Natural killer cell (primary cell): ENCODE results near the gene ZDHHC21. TPM values are rescaled to one million over a fixed set of nuclear protein-coding genes. Genes with fewer than 3 reads are reported as not detected.

Experiments
- ATAC-seq, 3 donors: fragments of 150-1000 bp in 2 of 3; fragments of 200-7000 bp in 1 of 3; cut with Tn5 transposase; 1 replicate in 1 of 3; 2 replicates in 2 of 3; pipeline ENCODE4 v1.10.0; 2021; ENCODE audit warnings: mild to moderate bottlenecking in 2 of 3, moderate library complexity in 2 of 3
- DNase-seq, 2 donors: peaks; one replicate each; pipeline versions ENCODE4 v3.0.0 to v3.0.0-alpha.2; 2013 to 2021; ENCODE audit warnings: mixed read lengths in 1 of 2
- H3K27ac ChIP-seq: one replicate; pipeline ENCODE4 v1.5.1; 2013; ENCODE audit warnings: mild to moderate bottlenecking, low read length
- H3K27me3 ChIP-seq: one replicate; pipeline ENCODE4 v1.6.1; 2013; ENCODE audit warnings: low read length; ENCODE audit not compliant: control insufficient read depth, insufficient read depth
- H3K36me3 ChIP-seq: one replicate; pipeline ENCODE4 v1.6.1; 2013; ENCODE audit warnings: low read length; ENCODE audit not compliant: control insufficient read depth, insufficient read depth
- H3K4me1 ChIP-seq: one replicate; pipeline ENCODE4 v1.6.1; 2013; ENCODE audit warnings: low read length; ENCODE audit not compliant: control insufficient read depth, insufficient read depth
- H3K4me3 ChIP-seq: one replicate; pipeline ENCODE4 v1.5.1; 2013; ENCODE audit warnings: low read length
- H3K9me3 ChIP-seq: one replicate; pipeline ENCODE4 v1.6.1; 2013; ENCODE audit warnings: low read length; ENCODE audit not compliant: control insufficient read depth, insufficient read depth
- H3K27ac Mint-ChIP-seq, 2 donors: one replicate each; pipeline ENCODE4 v1.8.0; 2022; ENCODE audit warnings: mild to moderate bottlenecking in 2 of 2, mixed read lengths in 2 of 2, moderate library complexity in 1 of 2
- H3K27me3 Mint-ChIP-seq, 2 donors: one replicate each; pipeline ENCODE4 v1.8.0; 2022; ENCODE audit warnings: low read depth in 2 of 2, mixed read lengths in 2 of 2
- H3K36me3 Mint-ChIP-seq: one replicate; pipeline ENCODE4 v1.8.0; 2022; ENCODE audit warnings: mixed read lengths
- H3K4me1 Mint-ChIP-seq, 2 donors: one replicate each; pipeline ENCODE4 v1.8.0; 2022; ENCODE audit warnings: mixed read lengths in 2 of 2
- H3K4me3 Mint-ChIP-seq: one replicate; pipeline ENCODE4 v1.8.0; 2022; ENCODE audit warnings: mild to moderate bottlenecking, moderate library complexity, mixed read lengths
- H3K9me3 Mint-ChIP-seq, 2 donors: one replicate each; pipeline ENCODE4 v1.8.0; 2022; ENCODE audit warnings: mixed read lengths in 2 of 2
- CTCF ChIP-seq: fragments of 200-600 bp; IDR thresholded peaks from one replicate; pipeline ENCODE4 v1.8.0; 2022; ENCODE audit warnings: antibody characterized with exemption
- WGBS: methylation state at CpG from one replicate; pipeline ENCODE4 v1.1.7; 2013; ENCODE audit warnings: missing lambda C conversion rate; ENCODE audit not compliant: insufficient coverage; 5-methylcytosine and 5-hydroxymethylcytosine counted together
- intact Hi-C: fragments of 100-400 bp; cut with micrococcal nuclease; formaldehyde crosslinking; loops from one replicate; pipeline ENCODE4 v1.14.2; 2022
- total RNA-seq, 4 donors: library from RNA; stranded (reverse); fragments of 120-200 nt in 1 of 4; gene quantifications; one replicate each; pipeline versions ENCODE4 v1.2.3 to v1.2.4, GENCODE V29; 2013 to 2022

ZDHHC21 gene
- total RNA-seq, 3 donors from 2014 or later (not counting 1 experiment from before 2014, with no cell fraction given), result 9.2 to 17.8 (median 12.9) TPM

- H3K27me3 ChIP-seq, result no peaks in the 10 kb centered on the region
- H3K36me3 ChIP-seq, result peaks cover 12% of the 10 kb centered on the region
- no peaks in the 10 kb centered on the region for H3K9me3 Mint-ChIP-seq
- no peaks in the 10 kb centered on the region for H3K9me3 ChIP-seq
- H3K4me3 Mint-ChIP-seq, result no peak overlapping the region
- no peak overlapping the region for H3K27ac ChIP-seq
- intact Hi-C loops, result no loop called here
- H3K27ac Mint-ChIP-seq, result no peak overlapping the region
- no peak overlapping the region for H3K4me3 ChIP-seq
- ATAC-seq (no peak), DNase-seq (peak in 1 of 2 donors; percentile 7)
- H3K4me1 Mint-ChIP-seq, result peaks cover 0 to 5% of the 10 kb centered on the region in 2 donors
- H3K36me3 Mint-ChIP-seq, result no peaks in the 10 kb centered on the region
- H3K4me1 ChIP-seq, result no peaks in the 10 kb centered on the region
- WGBS, result 79% methylated on average over 2 of the region's 3 CpGs
- no peaks in the 10 kb centered on the region for H3K27me3 Mint-ChIP-seq
- TF ChIP-seq CTCF, result peak; percentile 53
These were observed 31.7 kb downstream of the ZDHHC21 start for GRCh38 chr9:14661421-14662059.

DNA sequence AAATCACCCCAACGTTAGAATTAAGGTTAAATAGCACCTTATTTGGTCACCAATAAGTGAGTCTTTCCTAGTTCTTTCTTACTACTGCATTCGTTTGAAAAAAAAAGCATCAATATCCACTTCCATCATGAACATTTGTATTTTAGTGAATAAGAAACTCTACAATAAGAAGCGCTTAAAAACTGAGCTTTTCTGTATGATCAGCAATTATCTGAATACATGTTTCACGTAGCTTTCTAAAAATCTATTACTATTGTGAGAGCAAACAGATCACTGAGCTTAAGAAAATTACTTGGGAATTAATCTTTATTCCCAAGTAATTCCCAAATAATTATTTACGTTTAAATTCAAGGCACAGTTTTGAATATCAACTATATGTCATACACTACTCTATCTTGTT is 32.5 kb downstream of the ZDHHC21 start:
- Mint-ChIP-seq H3K27me3 (no peaks in the 10 kb centered on the region), H3K27ac (no peak overlapping the region), H3K4me1 (peaks cover 0 to 5% of the 10 kb centered on the region in 2 donors), H3K36me3 (no peaks in the 10 kb centered on the region), H3K4me3 (no peak overlapping the region), H3K9me3 (no peaks in the 10 kb centered on the region)
- Histone ChIP-seq H3K27me3 (no peaks in the 10 kb centered on the region), H3K27ac (no peak overlapping the region), H3K4me1 (no peaks in the 10 kb centered on the region), H3K9me3 (no peaks in the 10 kb centered on the region), H3K36me3 (peaks cover 12% of the 10 kb centered on the region), H3K4me3 (no peak overlapping the region)
- DNase-seq (no peak), ATAC-seq (no peak)
- 88% methylated on average over 1 of the region's 5 CpGs for WGBS
- no peak for TF ChIP-seq CTCF
- intact Hi-C loops, result no loop called here

DNA sequence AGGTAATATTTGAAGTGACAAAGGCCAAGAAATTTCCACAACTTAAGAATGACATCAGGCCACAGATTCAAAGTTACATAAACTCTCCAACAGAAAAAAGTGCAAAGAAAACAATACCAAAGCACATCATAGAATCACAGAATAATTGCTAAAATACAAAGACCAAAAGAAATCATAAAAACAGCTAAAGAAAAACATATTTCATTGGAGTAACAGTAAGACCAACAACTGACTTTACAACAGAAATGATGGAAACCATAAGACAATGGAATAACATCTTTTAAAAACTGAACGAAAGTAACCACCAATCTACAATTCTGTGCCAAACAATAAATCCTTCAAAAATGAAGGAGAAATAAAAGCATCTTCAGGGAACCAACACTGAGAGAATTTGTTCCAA is 38.3 kb downstream of the ZDHHC21 start:
- H3K9me3 Mint-ChIP-seq, result peaks cover 2 to 7% of the 10 kb centered on the region in 2 donors
- WGBS, result 86% methylated on average over 1 of the region's 1 CpG
- H3K27me3 ChIP-seq, result no peaks in the 10 kb centered on the region
- H3K4me1 ChIP-seq, result no peaks in the 10 kb centered on the region
- H3K4me3 ChIP-seq, result no peak overlapping the region
- no peak overlapping the region for H3K27ac Mint-ChIP-seq
- no peaks in the 10 kb centered on the region for H3K9me3 ChIP-seq
- intact Hi-C loops, result no loop called here
- no peak overlapping the region for H3K4me3 Mint-ChIP-seq
- H3K36me3 Mint-ChIP-seq, result peaks cover 24% of the 10 kb centered on the region
- DNase-seq, result no peak
- H3K36me3 ChIP-seq, result peaks cover 19% of the 10 kb centered on the region
- no peak for TF ChIP-seq CTCF
- ATAC-seq, result no peak
- H3K27me3 Mint-ChIP-seq, result no peaks in the 10 kb centered on the region
- H3K4me1 Mint-ChIP-seq, result no peaks in the 10 kb centered on the region
- H3K27ac ChIP-seq, result no peak overlapping the region

DNA sequence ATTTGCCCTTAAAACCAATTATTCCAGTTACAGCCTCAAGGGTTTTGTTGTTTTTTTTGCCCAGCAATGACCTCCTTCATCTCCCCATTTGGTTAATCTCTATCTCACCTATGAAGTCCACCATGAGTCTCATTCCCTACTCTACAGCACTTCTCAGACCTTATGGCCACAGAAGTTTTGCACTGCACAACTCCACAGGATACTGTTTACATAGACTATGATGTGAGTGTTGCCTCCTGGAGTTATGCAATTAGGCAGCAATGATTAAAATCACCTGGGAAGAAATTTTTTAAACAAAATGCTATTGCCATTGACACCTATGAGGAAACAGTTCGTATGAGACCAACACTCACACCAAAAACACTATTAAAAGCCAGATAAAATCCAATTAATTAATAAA is 39.7 kb downstream of the ZDHHC21 start:
- Histone ChIP-seq H3K9me3 (no peaks in the 10 kb centered on the region), H3K4me1 (no peaks in the 10 kb centered on the region), H3K36me3 (peaks cover 16% of the 10 kb centered on the region), H3K27ac (no peak overlapping the region), H3K4me3 (no peak overlapping the region), H3K27me3 (no peaks in the 10 kb centered on the region)
- ATAC-seq (no peak), DNase-seq (no peak)
- no peaks in the 10 kb centered on the region for H3K27me3 Mint-ChIP-seq
- H3K4me1 Mint-ChIP-seq, result peaks cover 0 to under 1% of the 10 kb centered on the region in 2 donors
- intact Hi-C loops, result loop anchor here (2.0 kb wide), 1 partner anchor 17 kb away; no protein-coding TSS in a partner anchor
- no peak for TF ChIP-seq CTCF
- H3K27ac Mint-ChIP-seq, result no peak overlapping the region
- H3K9me3 Mint-ChIP-seq, result peaks cover 2 to 7% of the 10 kb centered on the region in 2 donors
- H3K36me3 Mint-ChIP-seq, result peaks cover 24% of the 10 kb centered on the region
- no peak overlapping the region for H3K4me3 Mint-ChIP-seq
- WGBS, result 100% methylated on average over 1 of the region's 1 CpG
